Measurements from ENCODE around the gene PRKN. TPM values are rescaled to one million over a fixed set of nuclear protein-coding genes. Genes with fewer than 3 reads are reported as not detected.

The PRKN gene
- total and polyA plus RNA-seq, 9 of the 15 experiments (the other 6 are each of a cell fraction or from before 2014, with no cell fraction given), result 0.03 to 0.96 (median 0.15) TPM; not detected in 2

GRCh38 chr6:162736961-162737360, 9.4 kb upstream of the PRKN start:
- H3K4me3 ChIP-seq, result no peak overlapping the region
- ChIA-PET POLR2A (interaction anchor here (0.8 kb wide), 1 partner anchor 9 kb away, joined by 3 read pairs; the partner anchor contains the start of genes PACRG and PRKN), CTCF (ENCODE audit: low intra/inter-chr PET ratio) (no interaction called here)
- no peaks in the 10 kb centered on the region for H4K20me1 ChIP-seq (replicated peaks; ENCODE audit: control insufficient read depth, insufficient read depth, low read length)
- no peaks in the 10 kb centered on the region for H3K9me3 ChIP-seq (replicated peaks; ENCODE audit: control insufficient read depth, insufficient read depth, low read depth, low read length)
- intact Hi-C loops (cut with micrococcal nuclease), result no loop called here
- H2AFZ ChIP-seq (ENCODE audit: low read depth, low read length), result no peak overlapping the region
- ATAC-seq, result no peak
- no peak overlapping the region for H3K27ac ChIP-seq (ENCODE audit: extremely low read depth, low read depth, low read length)
- H3K4me2 ChIP-seq (ENCODE audit: insufficient read depth, low read length), result no peak overlapping the region
- no peak for FAIRE-seq
- H3K36me3 ChIP-seq (ENCODE audit: control insufficient read depth, insufficient read depth, low read length), result no peaks in the 10 kb centered on the region
- H3K79me2 ChIP-seq (ENCODE audit: control insufficient read depth, insufficient read depth, low read length), result no peaks in the 10 kb centered on the region
- WGBS (ENCODE audit: insufficient coverage, low coverage, missing lambda C conversion rate), result 0% methylated on average over 1 of the region's 1 CpG
- BruUV-seq (replicated peaks), result no TSS peak
- in situ Hi-C loops (cut with MboI), result no loop called here
- no peaks in the 10 kb centered on the region for H3K9me1 ChIP-seq (ENCODE audit: control insufficient read depth, insufficient read depth, low read length)
- DNase-seq (ENCODE audit: extremely low read depth in 1 of 4, low spot score in 3 of 4), result no peak
- H3K9ac ChIP-seq (ENCODE audit: insufficient read depth in 1 of 2, low read depth in 2 of 2, low read length in 2 of 2), result no peak overlapping the region
- H3K27me3 ChIP-seq (ENCODE audit: control insufficient read depth in 2 of 2, insufficient read depth in 2 of 2, low read length in 2 of 2), result no peaks in the 10 kb centered on the region
- H3K4me1 ChIP-seq (replicated peaks in 1 of 2; ENCODE audit: control insufficient read depth in 2 of 2, insufficient read depth in 2 of 2, low read length in 2 of 2), result no peaks in the 10 kb centered on the region
- TF ChIP-seq CBFA2T2 (conservative IDR thresholded peaks at IDR 0.05) (no peak), ZKSCAN3 (CRISPR knock-in tag; IDR thresholded peaks at IDR 0.05) (no peak), TAL1 (IDR thresholded peaks at IDR 0.05) (no peak), RCOR1 (IDR thresholded peaks at IDR 0.05; ENCODE audit: borderline replicate concordance in 1 of 2, low read depth in 2 of 2, low read length in 2 of 2) (no peak), MYC (IDR thresholded peaks at IDR 0.05; ENCODE audit: low read depth, low read length) (no peak), MYC (CRISPR knock-in tag; IDR thresholded peaks at IDR 0.05; ENCODE audit: borderline replicate concordance, low read depth) (no peak), YY1 (IDR thresholded peaks at IDR 0.05; ENCODE audit: borderline replicate concordance in 1 of 3, control insufficient read depth in 1 of 3, extremely low read depth in 1 of 3, insufficient read depth in 3 of 3, insufficient read length in 1 of 3, insufficient replicate concordance in 2 of 3, low read depth in 1 of 3, low read length in 2 of 3) (no peak), ARID2 (IDR thresholded peaks at IDR 0.05) (no peak), SMC3 (conservative IDR thresholded peaks at IDR 0.05; ENCODE audit: insufficient read depth, low read depth, low read length) (no peak), NR2C2 (CRISPR knock-in tag; IDR thresholded peaks at IDR 0.05) (no peak), NR2C2 (tag; IDR thresholded peaks at IDR 0.05) (no peak), NRF1 (conservative IDR thresholded peaks at IDR 0.05 in 1 of 2, IDR thresholded peaks at IDR 0.05 in 1 of 2) (no peak), NCOA1 (IDR thresholded peaks at IDR 0.05; ENCODE audit: low read depth) (no peak), SLC30A9 (CRISPR knock-in tag; IDR thresholded peaks at IDR 0.05) (no peak), MEIS2 (IDR thresholded peaks at IDR 0.05; ENCODE audit: partially characterized antibody) (no peak), IFI16 (CRISPR knock-in tag; IDR thresholded peaks at IDR 0.05) (no peak), ZNF764 (CRISPR knock-in tag; IDR thresholded peaks at IDR 0.05; ENCODE audit: low read depth) (no peak)
